Endothelial cell of umbilical vein (primary cell): Measurements from ENCODE around the gene SCAI. TPM values are rescaled to one million over a fixed set of nuclear protein-coding genes. Genes with fewer than 3 reads are reported as not detected.

Source experiments
- BruUV-seq: library from RNA; stranded (reverse); fragments of 400-500 nt; replicated peaks from 2 replicates; lab custom pipeline; 2021; lab: Mats Ljungman, UMichigan
- CTCF ChIA-PET: fragments of 300-600, 350-600 bp; sonication (Branson Sonifier 250); formaldehyde crosslinking; loops from one replicate; lab custom pipeline; 2021; ENCODE audit warnings: antibody characterized with exemption, inconsistent platforms; lab: Charles Lee
- POLR2A ChIA-PET: fragments of 300-600, 350-600 bp; sonication (Branson Sonifier 250); formaldehyde crosslinking; loops from one replicate; lab custom pipeline; 2021; ENCODE audit warnings: antibody characterized with exemption, inconsistent platforms; lab: Charles Lee
- DNase-seq: peaks from one replicate; pipeline ENCODE4 v3.0.0-alpha.2; 2011; ENCODE audit warnings: low read depth, low spot score
- FAIRE-seq: peaks from 2 replicates; lab custom pipeline; 2011; peaks lifted over from hg19 to GRCh38; lab: Jason Lieb, UNC
- H2AFZ ChIP-seq: 2 replicates; pipeline ENCODE4 v1.6.0; 2012; ENCODE audit warnings: low read depth, low read length, control low read depth, inconsistent platforms
- H3K27ac ChIP-seq: 2 replicates; pipeline ENCODE4 v1.5.1; 2011; ENCODE audit warnings: low read depth, mild to moderate bottlenecking, control low read depth, low read length, moderate library complexity; ENCODE audit not compliant: insufficient read depth
- H3K27me3 ChIP-seq, 2 experiments: 2 replicates each; pipeline versions ENCODE4 v1.6.0 to v1.6.1; 2011; ENCODE audit warnings: low read length in 2 of 2, mixed read lengths in 1 of 2; ENCODE audit not compliant: control insufficient read depth in 2 of 2, insufficient read depth in 2 of 2
- H3K36me3 ChIP-seq, 2 experiments: 2 replicates in 1 of 2; 3 replicates in 1 of 2; pipeline ENCODE4 v1.5.1; 2011; ENCODE audit warnings: low read length in 2 of 2, mild to moderate bottlenecking in 1 of 2, moderate library complexity in 1 of 2; ENCODE audit not compliant: control insufficient read depth in 2 of 2, insufficient read depth in 2 of 2; ENCODE audit errors: extremely low read depth in 1 of 2
- H3K4me1 ChIP-seq: 3 replicates; pipeline ENCODE4 v1.5.1; 2011; ENCODE audit warnings: mild to moderate bottlenecking, low read length; ENCODE audit not compliant: control insufficient read depth, insufficient read depth; ENCODE audit errors: extremely low read depth
- H3K4me2 ChIP-seq: 2 replicates; pipeline ENCODE4 v1.6.1; 2011; ENCODE audit warnings: low read length, control low read depth, mixed read lengths; ENCODE audit not compliant: insufficient read depth
- H3K4me3 ChIP-seq, 3 experiments: fragments of 200-600 bp in 1 of 3; sonication (generic), shearing (Covaris generic) in 1 of 3; replicated peaks in 1 of 3; 2 replicates each; pipeline ENCODE4 v1.5.1; 2011 to 2016; ENCODE audit warnings: control low read depth in 3 of 3, low read length in 3 of 3, mild to moderate bottlenecking in 2 of 3, inconsistent platforms in 1 of 3, low read depth in 1 of 3, moderate library complexity in 1 of 3; ENCODE audit not compliant: insufficient read depth in 1 of 3
- H3K79me2 ChIP-seq: 2 replicates; pipeline ENCODE4 v1.6.0; 2012; ENCODE audit warnings: low read length, inconsistent platforms; ENCODE audit not compliant: control insufficient read depth, insufficient read depth
- H3K9ac ChIP-seq: replicated peaks from 2 replicates; pipeline ENCODE3; 2011; ENCODE audit warnings: low read length, control low read depth; ENCODE audit not compliant: insufficient read depth; ENCODE audit errors: extremely low read depth
- H3K9me1 ChIP-seq: replicated peaks from 3 replicates; pipeline ENCODE4 v1.6.0; 2011; ENCODE audit warnings: mild to moderate bottlenecking, low read length; ENCODE audit not compliant: control insufficient read depth, insufficient read depth; ENCODE audit errors: extremely low read depth
- H3K9me3 ChIP-seq: replicated peaks from 2 replicates; pipeline ENCODE4 v1.5.1; 2012; ENCODE audit warnings: low read length, inconsistent platforms; ENCODE audit not compliant: control insufficient read depth, insufficient read depth
- H4K20me1 ChIP-seq: replicated peaks from 2 replicates; pipeline ENCODE3; 2011; ENCODE audit warnings: mild to moderate bottlenecking, low read length; ENCODE audit not compliant: control insufficient read depth, insufficient read depth; ENCODE audit errors: extremely low read depth
- EZH2 ChIP-seq: IDR thresholded peaks from 2 replicates; pipeline ENCODE4 v1.6.1; 2012; ENCODE audit warnings: borderline replicate concordance, low read depth, mild to moderate bottlenecking, moderate library complexity, low read length, inconsistent platforms; ENCODE audit not compliant: severe bottlenecking
- FOS ChIP-seq: IDR thresholded peaks from 2 replicates; pipeline ENCODE4 v1.6.1; 2011; ENCODE audit warnings: mild to moderate bottlenecking, low read length, moderate library complexity, borderline replicate concordance; ENCODE audit not compliant: insufficient read depth
- GATA2 ChIP-seq: IDR thresholded peaks from 2 replicates; pipeline ENCODE4 v1.7.0; 2011; ENCODE audit warnings: low read depth, mild to moderate bottlenecking, moderate library complexity, mixed read lengths, low read length; ENCODE audit not compliant: insufficient read length, insufficient read depth
- JUN ChIP-seq: IDR thresholded peaks from 2 replicates; pipeline ENCODE4 v1.6.1; 2011; ENCODE audit warnings: borderline replicate concordance, low read depth; ENCODE audit not compliant: insufficient read length, insufficient read depth
- MYC ChIP-seq: IDR thresholded peaks from one replicate; pipeline ENCODE4 v1.6.1; 2011; ENCODE audit warnings: mild to moderate bottlenecking, low read depth, low read length
- POLR2A ChIP-seq: IDR thresholded peaks from 2 replicates; pipeline ENCODE4 v1.6.1; 2012; ENCODE audit warnings: low read depth, mild to moderate bottlenecking, control low read depth, low read length
- POLR2AphosphoS5 ChIP-seq: IDR thresholded peaks from 2 replicates; pipeline ENCODE4 v1.6.1; 2012; ENCODE audit warnings: low read depth, mild to moderate bottlenecking, control low read depth, low read length, moderate library complexity; ENCODE audit not compliant: insufficient read depth
- dilution Hi-C: fragments of 300-500 bp; cut with MboI; formaldehyde crosslinking; loops from one replicate; pipeline ENCODE4 v1.15.0; 2019; ENCODE audit warnings: low sequenced_read_pairs; ENCODE audit not compliant: extremely low pct_ligation_motif_present
- intact Hi-C: fragments of 100-400 bp; cut with micrococcal nuclease; formaldehyde crosslinking; loops from one replicate; pipeline ENCODE4 v1.10.0; 2022
- polyA plus RNA-seq, 4 experiments: library from polyadenylated mRNA; depleted of rRNA in 3 of 4; stranded (reverse) in 3 of 4; unstranded in 1 of 4; fragments of >200 nt; gene quantifications; 2 replicates each; pipeline versions ENCODE4 v1.2.1 to v1.2.3, GENCODE V29; 2011 to 2012; ENCODE audit warnings: missing spikeins in 1 of 4
- total RNA-seq: library from RNA; stranded (reverse); gene quantifications from 2 replicates; pipeline ENCODE4 v1.2.3, GENCODE V29; 2021
- TF ChIP-seq, protein P1 (sequence below): IDR thresholded peaks from 2 replicates; pipeline ENCODE4 v1.6.1; 2011; ENCODE audit not compliant: insufficient read depth, insufficient read length
- TF ChIP-seq, protein P2 (sequence below), 2 donors: IDR thresholded peaks; 1 replicate in 1 of 2; 2 replicates in 1 of 2; pipeline ENCODE4 v1.5.1; 2011; ENCODE audit warnings: low read length in 2 of 2, mild to moderate bottlenecking in 2 of 2, moderate library complexity in 2 of 2, control low read depth in 1 of 2, inconsistent platforms in 1 of 2, low read depth in 1 of 2; ENCODE audit not compliant: insufficient read depth in 1 of 2; ENCODE audit errors: extremely low read depth in 1 of 2

SCAI gene
- total and polyA plus RNA-seq, 2 donors (not counting 3 experiments of a cell fraction or from before 2014, with no cell fraction given) = 2.0 to 9.3 TPM

DNA sequence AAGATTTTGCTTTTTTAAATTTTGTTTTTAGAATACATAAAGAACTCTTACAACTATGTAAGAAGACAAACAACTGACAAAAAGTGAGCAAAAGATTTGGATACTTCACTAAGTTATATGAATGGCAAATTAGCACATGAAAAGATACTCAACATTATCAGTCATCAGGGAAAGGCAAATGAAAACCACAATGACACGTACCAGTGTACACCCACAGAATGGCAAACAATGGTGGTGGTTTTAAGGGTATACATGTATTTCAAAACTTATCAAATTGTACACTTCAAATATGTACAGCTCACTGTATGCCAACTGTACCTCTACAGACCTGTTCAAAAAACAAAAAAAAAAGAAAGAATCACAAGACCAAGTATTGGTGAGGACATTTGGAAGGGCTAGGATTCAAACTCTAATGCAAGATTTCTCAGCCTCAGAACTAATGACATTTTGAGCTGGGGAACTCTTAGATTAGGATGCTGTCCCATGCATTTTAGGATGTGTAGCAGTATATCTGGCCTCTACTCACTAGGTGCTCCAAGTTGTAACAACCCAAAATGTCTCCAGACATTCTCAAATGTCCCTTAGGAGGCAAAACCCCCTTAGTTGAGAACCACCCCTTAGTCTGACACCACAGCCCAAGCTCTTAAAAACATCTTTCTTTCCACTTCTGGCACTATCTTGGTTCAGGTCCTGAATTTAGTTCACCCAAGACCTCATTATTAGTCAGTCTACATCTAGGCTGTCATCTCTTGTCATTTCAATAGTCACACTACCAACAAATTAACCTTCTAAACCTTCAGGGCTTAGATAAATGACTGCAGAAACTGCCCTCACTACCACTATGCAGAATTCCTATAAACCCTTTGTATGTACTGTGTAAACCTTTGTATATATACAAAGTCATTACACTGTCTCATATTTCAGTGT is 9.7 kb downstream of the SCAI start:
- Histone ChIP-seq H3K4me3 (no peak overlapping the region), H3K9ac (no peak overlapping the region), H3K27me3 (no peaks in the 10 kb centered on the region), H4K20me1 (no peaks in the 10 kb centered on the region), H3K4me1 (no peaks in the 10 kb centered on the region), H3K79me2 (no peaks in the 10 kb centered on the region), H3K27ac (no peak overlapping the region), H2AFZ (no peak overlapping the region), H3K4me2 (no peak overlapping the region), H3K36me3 (no peaks in the 10 kb centered on the region), H3K9me1 (no peaks in the 10 kb centered on the region), H3K9me3 (no peaks in the 10 kb centered on the region)
- POLR2A ChIA-PET = interaction anchor here (0.7 kb wide), 1 partner anchor 19 kb away, joined by 3 read pairs; no protein-coding TSS in a partner anchor
- CTCF ChIA-PET = no interaction called here
- TF ChIP-seq POLR2AphosphoS5 = no peak
- TF ChIP-seq, protein P1, sequence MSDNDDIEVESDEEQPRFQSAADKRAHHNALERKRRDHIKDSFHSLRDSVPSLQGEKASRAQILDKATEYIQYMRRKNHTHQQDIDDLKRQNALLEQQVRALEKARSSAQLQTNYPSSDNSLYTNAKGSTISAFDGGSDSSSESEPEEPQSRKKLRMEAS = no peak
- TF ChIP-seq JUN = no peak
- no peak for TF ChIP-seq GATA2
- TF ChIP-seq EZH2 = no peak
- TF ChIP-seq FOS = no peak
- no peak for TF ChIP-seq MYC
- TF ChIP-seq, protein P2, sequence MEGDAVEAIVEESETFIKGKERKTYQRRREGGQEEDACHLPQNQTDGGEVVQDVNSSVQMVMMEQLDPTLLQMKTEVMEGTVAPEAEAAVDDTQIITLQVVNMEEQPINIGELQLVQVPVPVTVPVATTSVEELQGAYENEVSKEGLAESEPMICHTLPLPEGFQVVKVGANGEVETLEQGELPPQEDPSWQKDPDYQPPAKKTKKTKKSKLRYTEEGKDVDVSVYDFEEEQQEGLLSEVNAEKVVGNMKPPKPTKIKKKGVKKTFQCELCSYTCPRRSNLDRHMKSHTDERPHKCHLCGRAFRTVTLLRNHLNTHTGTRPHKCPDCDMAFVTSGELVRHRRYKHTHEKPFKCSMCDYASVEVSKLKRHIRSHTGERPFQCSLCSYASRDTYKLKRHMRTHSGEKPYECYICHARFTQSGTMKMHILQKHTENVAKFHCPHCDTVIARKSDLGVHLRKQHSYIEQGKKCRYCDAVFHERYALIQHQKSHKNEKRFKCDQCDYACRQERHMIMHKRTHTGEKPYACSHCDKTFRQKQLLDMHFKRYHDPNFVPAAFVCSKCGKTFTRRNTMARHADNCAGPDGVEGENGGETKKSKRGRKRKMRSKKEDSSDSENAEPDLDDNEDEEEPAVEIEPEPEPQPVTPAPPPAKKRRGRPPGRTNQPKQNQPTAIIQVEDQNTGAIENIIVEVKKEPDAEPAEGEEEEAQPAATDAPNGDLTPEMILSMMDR (IDR thresholded peaks at IDR 0.05; ENCODE audit: extremely low read depth in 1 of 2, insufficient read depth in 1 of 2, low read depth in 1 of 2, low read length in 2 of 2) = no peak
- no peak for TF ChIP-seq POLR2A
- FAIRE-seq (no peak), DNase-seq (no peak)
- dilution Hi-C loops (no loop called here), intact Hi-C loops (no loop called here)
- no TSS peak for BruUV-seq
